Mammary epithelial cell (primary cell): ENCODE measurements around the gene PPP1R14B.

Source experiments
- EZH2 ChIP-seq: IDR thresholded peaks from 2 replicates; pipeline ENCODE4 v1.6.1; 2012; ENCODE audit warnings: low read length, inconsistent platforms, borderline replicate concordance
- TF ChIP-seq, protein P1 (sequence below), 2 donors: IDR thresholded peaks in 1 of 2; conservative IDR thresholded peaks in 1 of 2; 2 replicates each; pipeline ENCODE4 v1.5.1; 2011 to 2012; ENCODE audit warnings: inconsistent platforms in 2 of 2, low read length in 2 of 2, mild to moderate bottlenecking in 2 of 2, control low read depth in 1 of 2, low read depth in 1 of 2; ENCODE audit not compliant: insufficient read depth in 1 of 2; ENCODE audit errors: extremely low read depth in 1 of 2

DNA sequence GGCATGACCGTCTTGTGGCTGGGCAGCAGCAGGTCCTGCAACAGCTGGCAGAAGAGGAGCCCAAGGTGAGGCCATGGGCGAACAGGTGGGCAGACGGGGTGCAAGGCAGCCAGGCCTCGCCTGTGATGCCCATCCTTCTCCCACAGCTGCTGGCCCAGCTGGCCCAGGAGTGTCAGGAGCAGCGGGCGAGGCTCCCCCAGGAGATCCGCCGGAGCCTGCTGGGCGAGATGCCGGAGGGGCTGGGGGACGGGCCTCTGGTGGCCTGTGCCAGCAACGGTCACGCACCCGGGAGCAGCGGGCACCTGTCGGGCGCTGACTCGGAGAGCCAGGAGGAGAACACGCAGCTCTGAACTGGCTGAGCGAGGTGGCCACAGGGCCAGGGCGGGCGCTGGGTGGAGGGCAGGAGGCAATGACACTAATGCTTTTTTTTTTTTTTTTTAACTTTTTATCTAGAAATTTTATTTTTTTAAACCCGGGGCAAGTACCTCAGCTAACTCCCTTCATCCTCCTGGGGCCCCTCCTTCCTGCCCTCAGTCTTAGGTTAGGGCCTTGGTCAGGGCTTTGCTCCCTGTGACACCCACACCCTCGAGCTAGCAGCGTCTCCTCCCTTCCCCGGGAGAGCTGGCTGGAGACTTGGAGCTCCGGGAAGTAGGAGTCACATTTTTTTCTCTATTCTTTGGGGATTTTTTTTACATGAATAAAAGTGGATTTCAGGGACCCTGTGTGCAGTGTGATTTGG, 20.6 kb upstream of the PPP1R14B start:
- TF ChIP-seq, protein P1, sequence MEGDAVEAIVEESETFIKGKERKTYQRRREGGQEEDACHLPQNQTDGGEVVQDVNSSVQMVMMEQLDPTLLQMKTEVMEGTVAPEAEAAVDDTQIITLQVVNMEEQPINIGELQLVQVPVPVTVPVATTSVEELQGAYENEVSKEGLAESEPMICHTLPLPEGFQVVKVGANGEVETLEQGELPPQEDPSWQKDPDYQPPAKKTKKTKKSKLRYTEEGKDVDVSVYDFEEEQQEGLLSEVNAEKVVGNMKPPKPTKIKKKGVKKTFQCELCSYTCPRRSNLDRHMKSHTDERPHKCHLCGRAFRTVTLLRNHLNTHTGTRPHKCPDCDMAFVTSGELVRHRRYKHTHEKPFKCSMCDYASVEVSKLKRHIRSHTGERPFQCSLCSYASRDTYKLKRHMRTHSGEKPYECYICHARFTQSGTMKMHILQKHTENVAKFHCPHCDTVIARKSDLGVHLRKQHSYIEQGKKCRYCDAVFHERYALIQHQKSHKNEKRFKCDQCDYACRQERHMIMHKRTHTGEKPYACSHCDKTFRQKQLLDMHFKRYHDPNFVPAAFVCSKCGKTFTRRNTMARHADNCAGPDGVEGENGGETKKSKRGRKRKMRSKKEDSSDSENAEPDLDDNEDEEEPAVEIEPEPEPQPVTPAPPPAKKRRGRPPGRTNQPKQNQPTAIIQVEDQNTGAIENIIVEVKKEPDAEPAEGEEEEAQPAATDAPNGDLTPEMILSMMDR (conservative IDR thresholded peaks at IDR 0.05 in 1 of 2, IDR thresholded peaks at IDR 0.05 in 1 of 2; ENCODE audit: extremely low read depth in 1 of 2, insufficient read depth in 1 of 2, low read depth in 1 of 2, low read length in 2 of 2), result no peak
- no peak for TF ChIP-seq EZH2
